ENCODE results near the gene AHDC1.

The AHDC1 gene

DNA sequence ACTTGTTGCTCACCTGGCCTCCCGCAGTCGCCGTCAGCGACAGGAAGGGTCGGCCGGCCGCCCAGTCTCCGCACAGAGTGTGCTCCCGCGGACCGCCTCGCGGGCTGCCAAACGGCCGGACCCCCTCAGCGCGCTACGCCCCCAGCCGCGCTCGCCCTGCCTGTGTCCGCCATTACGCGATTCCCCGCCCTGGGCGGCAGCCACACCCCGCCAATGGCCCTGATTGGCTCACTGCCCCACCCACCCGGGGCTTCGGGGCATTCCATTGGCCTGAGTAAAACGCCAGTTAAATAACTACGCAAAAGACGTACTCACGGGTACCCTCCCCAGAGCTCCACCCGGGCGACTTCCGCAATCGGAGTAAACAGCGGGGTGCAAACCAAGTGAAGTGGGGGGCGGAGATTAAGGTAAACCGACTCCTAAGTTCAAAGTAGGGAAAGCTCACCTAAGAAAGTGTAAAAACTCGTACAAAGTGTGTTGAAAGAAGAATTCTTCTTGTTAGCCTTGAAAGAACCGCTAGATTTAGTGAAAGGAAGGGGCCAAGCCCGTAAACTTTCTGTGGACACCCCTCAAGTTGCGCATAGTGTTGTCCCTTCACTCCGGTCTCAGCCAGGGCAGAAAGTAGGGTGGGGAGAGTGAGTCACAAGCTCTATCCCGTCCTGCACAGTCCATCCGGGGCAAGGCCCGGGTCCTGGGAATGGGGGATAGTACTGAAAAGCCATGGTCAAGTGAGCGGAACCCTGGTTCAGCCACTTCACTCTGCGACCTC, 113.8 kb downstream of the AHDC1 start, which contains the start of gene WASF2 (continued):
- TF ChIP-seq EGR2 (tag by site-specific recombination; IDR thresholded peaks at IDR 0.05; ENCODE audit: low read depth) = peak; percentile 86
- TF ChIP-seq ZFP37 (tag by site-specific recombination; IDR thresholded peaks at IDR 0.05) = no peak
- TF ChIP-seq, protein P1, sequence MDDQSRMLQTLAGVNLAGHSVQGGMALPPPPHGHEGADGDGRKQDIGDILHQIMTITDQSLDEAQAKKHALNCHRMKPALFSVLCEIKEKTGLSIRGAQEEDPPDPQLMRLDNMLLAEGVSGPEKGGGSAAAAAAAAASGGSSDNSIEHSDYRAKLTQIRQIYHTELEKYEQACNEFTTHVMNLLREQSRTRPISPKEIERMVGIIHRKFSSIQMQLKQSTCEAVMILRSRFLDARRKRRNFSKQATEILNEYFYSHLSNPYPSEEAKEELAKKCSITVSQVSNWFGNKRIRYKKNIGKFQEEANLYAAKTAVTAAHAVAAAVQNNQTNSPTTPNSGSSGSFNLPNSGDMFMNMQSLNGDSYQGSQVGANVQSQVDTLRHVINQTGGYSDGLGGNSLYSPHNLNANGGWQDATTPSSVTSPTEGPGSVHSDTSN (CRISPR knock-in tag; IDR thresholded peaks at IDR 0.05) = peak; percentile 61; the same call in 1 of the 2 replicates
- no peak for TF ChIP-seq ZNF843 (tag by site-specific recombination; IDR thresholded peaks at IDR 0.05)
- TF ChIP-seq ZNF146 (tag by site-specific recombination; IDR thresholded peaks at IDR 0.05) = no peak
- 0 out of 2 replicates have a peak, but pooled peaks have one; percentile 46 for TF ChIP-seq ZNF558 (tag by site-specific recombination; IDR thresholded peaks at IDR 0.05)
- TF ChIP-seq ZNF292 (tag by site-specific recombination; IDR thresholded peaks at IDR 0.05; ENCODE audit: borderline replicate concordance, low read depth) = no peak
- no peak for TF ChIP-seq ZNF514 (tag by site-specific recombination; IDR thresholded peaks at IDR 0.05)
- TF ChIP-seq, protein P2, sequence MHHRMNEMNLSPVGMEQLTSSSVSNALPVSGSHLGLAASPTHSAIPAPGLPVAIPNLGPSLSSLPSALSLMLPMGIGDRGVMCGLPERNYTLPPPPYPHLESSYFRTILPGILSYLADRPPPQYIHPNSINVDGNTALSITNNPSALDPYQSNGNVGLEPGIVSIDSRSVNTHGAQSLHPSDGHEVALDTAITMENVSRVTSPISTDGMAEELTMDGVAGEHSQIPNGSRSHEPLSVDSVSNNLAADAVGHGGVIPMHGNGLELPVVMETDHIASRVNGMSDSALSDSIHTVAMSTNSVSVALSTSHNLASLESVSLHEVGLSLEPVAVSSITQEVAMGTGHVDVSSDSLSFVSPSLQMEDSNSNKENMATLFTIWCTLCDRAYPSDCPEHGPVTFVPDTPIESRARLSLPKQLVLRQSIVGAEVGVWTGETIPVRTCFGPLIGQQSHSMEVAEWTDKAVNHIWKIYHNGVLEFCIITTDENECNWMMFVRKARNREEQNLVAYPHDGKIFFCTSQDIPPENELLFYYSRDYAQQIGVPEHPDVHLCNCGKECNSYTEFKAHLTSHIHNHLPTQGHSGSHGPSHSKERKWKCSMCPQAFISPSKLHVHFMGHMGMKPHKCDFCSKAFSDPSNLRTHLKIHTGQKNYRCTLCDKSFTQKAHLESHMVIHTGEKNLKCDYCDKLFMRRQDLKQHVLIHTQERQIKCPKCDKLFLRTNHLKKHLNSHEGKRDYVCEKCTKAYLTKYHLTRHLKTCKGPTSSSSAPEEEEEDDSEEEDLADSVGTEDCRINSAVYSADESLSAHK (tag by site-specific recombination; IDR thresholded peaks at IDR 0.05) = no peak; the same call in 1 of the 2 replicates
- TF ChIP-seq ZNF239 (tag by site-specific recombination; IDR thresholded peaks at IDR 0.05) = no peak
- TF ChIP-seq YY2 (tag by site-specific recombination; IDR thresholded peaks at IDR 0.05) = peak; percentile 93
- no peak for TF ChIP-seq ZNF211 (tag by site-specific recombination; IDR thresholded peaks at IDR 0.05; ENCODE audit: low read depth)
- TF ChIP-seq ZSCAN30 (tag by site-specific recombination; IDR thresholded peaks at IDR 0.05) = peak; percentile 55; the same call in 1 of the 2 replicates
- peak; percentile 74; the same call in 1 of the 2 replicates for TF ChIP-seq ZNF24 (tag by site-specific recombination; IDR thresholded peaks at IDR 0.05)
- TF ChIP-seq, protein P3, sequence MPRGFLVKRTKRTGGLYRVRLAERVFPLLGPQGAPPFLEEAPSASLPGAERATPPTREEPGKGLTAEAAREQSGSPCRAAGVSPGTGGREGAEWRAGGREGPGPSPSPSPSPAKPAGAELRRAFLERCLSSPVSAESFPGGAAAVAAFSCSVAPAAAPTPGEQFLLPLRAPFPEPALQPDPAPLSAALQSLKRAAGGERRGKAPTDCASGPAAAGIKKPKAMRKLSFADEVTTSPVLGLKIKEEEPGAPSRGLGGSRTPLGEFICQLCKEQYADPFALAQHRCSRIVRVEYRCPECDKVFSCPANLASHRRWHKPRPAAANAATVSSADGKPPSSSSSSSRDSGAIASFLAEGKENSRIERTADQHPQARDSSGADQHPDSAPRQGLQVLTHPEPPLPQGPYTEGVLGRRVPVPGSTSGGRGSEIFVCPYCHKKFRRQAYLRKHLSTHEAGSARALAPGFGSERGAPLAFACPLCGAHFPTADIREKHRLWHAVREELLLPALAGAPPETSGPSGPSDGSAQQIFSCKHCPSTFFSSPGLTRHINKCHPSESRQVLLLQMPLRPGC (tag by site-specific recombination; IDR thresholded peaks at IDR 0.05) = no peak
- no peak for TF ChIP-seq ZSCAN23 (tag by site-specific recombination; IDR thresholded peaks at IDR 0.05)
- TF ChIP-seq ZNF501 (tag by site-specific recombination; IDR thresholded peaks at IDR 0.05) = peak; percentile 58
- no peak for TF ChIP-seq ZNF274 (IDR thresholded peaks at IDR 0.05; ENCODE audit: low read length)
- TF ChIP-seq ZNF274 (tag by site-specific recombination; IDR thresholded peaks at IDR 0.05; ENCODE audit: borderline replicate concordance) = no peak
- no peak for TF ChIP-seq ZNF394 (tag by site-specific recombination; IDR thresholded peaks at IDR 0.05; ENCODE audit: borderline replicate concordance)
- TF ChIP-seq, protein P4, sequence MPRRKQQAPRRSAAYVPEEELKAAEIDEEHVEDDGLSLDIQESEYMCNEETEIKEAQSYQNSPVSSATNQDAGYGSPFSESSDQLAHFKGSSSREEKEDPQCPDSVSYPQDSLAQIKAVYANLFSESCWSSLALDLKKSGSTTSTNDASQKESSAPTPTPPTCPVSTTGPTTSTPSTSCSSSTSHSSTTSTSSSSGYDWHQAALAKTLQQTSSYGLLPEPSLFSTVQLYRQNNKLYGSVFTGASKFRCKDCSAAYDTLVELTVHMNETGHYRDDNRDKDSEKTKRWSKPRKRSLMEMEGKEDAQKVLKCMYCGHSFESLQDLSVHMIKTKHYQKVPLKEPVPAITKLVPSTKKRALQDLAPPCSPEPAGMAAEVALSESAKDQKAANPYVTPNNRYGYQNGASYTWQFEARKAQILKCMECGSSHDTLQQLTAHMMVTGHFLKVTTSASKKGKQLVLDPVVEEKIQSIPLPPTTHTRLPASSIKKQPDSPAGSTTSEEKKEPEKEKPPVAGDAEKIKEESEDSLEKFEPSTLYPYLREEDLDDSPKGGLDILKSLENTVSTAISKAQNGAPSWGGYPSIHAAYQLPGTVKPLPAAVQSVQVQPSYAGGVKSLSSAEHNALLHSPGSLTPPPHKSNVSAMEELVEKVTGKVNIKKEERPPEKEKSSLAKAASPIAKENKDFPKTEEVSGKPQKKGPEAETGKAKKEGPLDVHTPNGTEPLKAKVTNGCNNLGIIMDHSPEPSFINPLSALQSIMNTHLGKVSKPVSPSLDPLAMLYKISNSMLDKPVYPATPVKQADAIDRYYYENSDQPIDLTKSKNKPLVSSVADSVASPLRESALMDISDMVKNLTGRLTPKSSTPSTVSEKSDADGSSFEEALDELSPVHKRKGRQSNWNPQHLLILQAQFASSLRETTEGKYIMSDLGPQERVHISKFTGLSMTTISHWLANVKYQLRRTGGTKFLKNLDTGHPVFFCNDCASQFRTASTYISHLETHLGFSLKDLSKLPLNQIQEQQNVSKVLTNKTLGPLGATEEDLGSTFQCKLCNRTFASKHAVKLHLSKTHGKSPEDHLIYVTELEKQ (tag by site-specific recombination; IDR thresholded peaks at IDR 0.05; ENCODE audit: borderline replicate concordance) = no peak
- TF ChIP-seq KLF10 (tag by site-specific recombination; IDR thresholded peaks at IDR 0.05) = peak; percentile 75
- no peak for TF ChIP-seq HOXC10 (CRISPR knock-in tag; IDR thresholded peaks at IDR 0.05)
- 0 out of 2 replicates have a peak, but pooled peaks have one; percentile 78 for TF ChIP-seq SCRT1 (tag by site-specific recombination; IDR thresholded peaks at IDR 0.05; ENCODE audit: borderline replicate concordance)
- TF ChIP-seq ZNF416 (tag by site-specific recombination; IDR thresholded peaks at IDR 0.05) = no peak
- TF ChIP-seq ZNF157 (tag by site-specific recombination; IDR thresholded peaks at IDR 0.05) = no peak
- TF ChIP-seq, protein P5, sequence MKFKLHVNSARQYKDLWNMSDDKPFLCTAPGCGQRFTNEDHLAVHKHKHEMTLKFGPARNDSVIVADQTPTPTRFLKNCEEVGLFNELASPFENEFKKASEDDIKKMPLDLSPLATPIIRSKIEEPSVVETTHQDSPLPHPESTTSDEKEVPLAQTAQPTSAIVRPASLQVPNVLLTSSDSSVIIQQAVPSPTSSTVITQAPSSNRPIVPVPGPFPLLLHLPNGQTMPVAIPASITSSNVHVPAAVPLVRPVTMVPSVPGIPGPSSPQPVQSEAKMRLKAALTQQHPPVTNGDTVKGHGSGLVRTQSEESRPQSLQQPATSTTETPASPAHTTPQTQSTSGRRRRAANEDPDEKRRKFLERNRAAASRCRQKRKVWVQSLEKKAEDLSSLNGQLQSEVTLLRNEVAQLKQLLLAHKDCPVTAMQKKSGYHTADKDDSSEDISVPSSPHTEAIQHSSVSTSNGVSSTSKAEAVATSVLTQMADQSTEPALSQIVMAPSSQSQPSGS (tag by site-specific recombination; IDR thresholded peaks at IDR 0.05; ENCODE audit: low read depth) = no peak
- no peak for TF ChIP-seq ZNF175 (tag by site-specific recombination; IDR thresholded peaks at IDR 0.05)
- TF ChIP-seq ZNF626 (tag by site-specific recombination; IDR thresholded peaks at IDR 0.05) = no peak
